HG03558 (cell line): ENCODE measurements around the gene SLC35G1.

ENCODE experiments used
- ATAC-seq: cut with Tn5 transposase; IDR thresholded peaks from one replicate; pipeline ENCODE4 v1.9.1; 2021; ENCODE audit warnings: moderate number of reproducible peaks; ENCODE audit not compliant: unreplicated experiment; ENCODE audit errors: extremely low read depth

SLC35G1 gene

DNA sequence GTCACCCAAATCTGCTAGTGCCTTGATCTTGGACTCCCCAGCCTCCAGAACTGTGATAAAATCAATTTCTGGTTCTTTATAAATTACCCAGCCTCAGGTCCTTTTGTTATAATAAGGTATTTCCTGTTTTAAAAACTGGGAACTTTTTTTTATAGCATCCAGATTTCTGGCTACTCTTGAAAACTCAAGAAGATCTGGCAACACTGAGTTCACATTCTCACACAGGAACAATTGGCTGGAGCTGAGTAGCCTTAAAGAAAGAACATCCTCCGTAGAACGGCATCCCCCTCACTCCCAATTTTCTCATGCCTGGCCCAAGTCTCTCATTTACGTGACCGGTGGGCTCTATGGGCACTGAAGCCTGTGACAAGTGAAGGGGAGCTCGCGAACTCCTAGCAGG lies 47.1 kb downstream of the SLC35G1 start:
- no peak for ATAC-seq

DNA sequence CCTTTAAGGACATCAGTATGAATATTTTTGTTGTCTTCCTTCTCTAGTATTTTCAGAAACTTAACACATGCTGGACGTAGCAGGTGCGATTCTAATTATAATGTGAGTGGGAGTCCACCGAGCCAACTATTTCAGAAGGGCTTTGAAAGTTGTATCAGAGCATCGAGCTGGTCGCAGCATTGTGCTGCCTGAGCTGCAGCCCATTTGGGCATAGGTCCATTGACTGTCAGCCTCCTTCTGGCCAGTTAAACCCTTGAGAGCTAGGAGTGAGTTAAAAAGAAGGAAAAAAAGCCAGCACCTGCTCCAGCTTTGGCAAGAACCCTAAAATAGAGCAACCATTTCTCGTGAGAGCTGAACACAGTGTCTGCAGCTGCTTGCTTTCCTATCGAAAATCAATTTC lies 47.8 kb downstream of the SLC35G1 start:
- ATAC-seq, result no peak

DNA sequence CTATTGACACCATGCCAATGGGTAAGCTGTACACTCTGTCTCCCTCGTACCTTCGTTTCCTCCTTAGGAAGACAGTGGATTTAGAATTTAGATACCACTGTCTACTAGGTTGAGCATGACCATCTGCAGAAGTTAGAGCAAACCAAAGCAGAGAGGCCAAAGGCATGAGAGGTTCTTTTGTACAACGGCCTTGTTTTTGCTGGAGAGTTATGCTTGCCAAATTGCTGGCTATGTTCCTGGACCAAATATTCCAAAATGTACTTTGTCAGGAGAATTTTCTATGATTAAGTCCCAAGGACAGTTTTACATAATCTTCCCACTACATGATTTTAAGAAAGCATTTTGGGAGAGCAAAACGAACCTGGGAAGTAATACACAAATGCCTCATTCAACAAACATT lies 52.0 kb downstream of the SLC35G1 start:
- ATAC-seq, result no peak

DNA sequence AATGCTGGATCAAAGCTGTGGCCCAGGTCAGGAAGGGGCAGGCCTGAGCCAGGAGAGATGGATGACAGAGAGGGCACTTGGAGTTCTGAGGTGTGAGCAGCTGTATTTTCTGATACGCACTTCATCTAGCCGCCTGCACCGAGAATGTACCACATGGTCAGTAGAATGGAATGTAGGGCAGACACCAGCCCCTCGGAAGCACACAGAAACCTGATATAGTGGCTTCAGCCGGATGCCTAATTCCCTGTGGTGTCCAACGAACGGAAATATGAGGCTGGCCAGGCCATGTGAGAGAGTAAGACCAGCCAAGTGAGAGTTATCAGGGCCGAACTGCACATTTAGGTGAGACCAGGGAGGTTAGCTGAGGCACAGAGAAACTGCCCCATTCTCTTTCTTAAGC lies 53.3 kb downstream of the SLC35G1 start:
- no peak for ATAC-seq

DNA sequence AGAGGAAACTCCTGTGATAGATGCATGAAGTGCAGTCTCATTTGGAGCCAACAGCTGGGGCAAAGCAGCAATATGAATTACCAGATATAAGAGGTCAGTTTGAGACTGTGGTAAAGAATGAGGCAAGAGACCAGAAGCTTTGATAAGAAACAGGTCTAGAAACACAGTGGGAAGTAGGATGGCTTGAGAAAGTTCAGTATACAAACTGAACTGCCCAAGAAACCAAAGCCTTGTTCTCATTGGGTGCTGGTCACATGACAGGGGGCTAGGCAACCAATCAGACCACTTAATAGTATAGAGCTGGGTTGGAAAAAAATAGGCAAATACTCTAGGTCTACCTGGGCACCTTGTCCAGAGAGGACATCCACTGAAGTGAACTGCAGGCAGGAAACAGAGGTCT lies 53.7 kb downstream of the SLC35G1 start:
- ATAC-seq, result no peak

DNA sequence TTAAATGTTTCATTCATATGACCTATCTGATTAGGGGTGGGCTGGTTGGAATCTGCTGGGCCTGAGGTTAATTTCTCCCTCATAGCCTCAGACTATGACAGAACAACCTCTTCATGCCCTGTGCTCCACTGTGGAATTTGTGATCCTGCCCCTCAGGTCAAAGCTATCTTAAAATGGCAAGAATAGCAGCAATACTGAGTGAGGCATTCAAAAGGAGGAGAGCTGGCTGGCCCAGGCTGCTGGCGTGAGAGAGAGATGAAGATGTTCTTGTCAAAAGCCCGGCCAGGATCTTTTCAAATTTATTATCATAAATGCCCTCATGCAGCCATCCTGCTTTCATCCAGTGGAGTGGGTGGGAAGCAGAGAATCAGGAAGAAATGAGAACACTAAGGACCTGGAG lies 58.1 kb downstream of the SLC35G1 start:
- no peak for ATAC-seq
